Mucosa of descending colon (tissue), 3 donors: ENCODE measurements around the gene ENPP7. TPM values are rescaled to one million over a fixed set of nuclear protein-coding genes. Genes with fewer than 3 reads are reported as not detected.

ENCODE experiments used
- ATAC-seq: fragments of 200-7000 bp; cut with Tn5 transposase; one replicate; pipeline ENCODE4 v1.9.1; 2020; ENCODE audit warnings: mild to moderate bottlenecking, moderate library complexity
- DNase-seq, 3 donors: peaks; one replicate each; pipeline ENCODE4 v3.0.0-alpha.2; 2020
- H3K36me3 ChIP-seq: fragments of 200-600 bp; one replicate; pipeline ENCODE4 v1.8.0; 2021; ENCODE audit warnings: low read depth, mild to moderate bottlenecking
- H3K4me1 ChIP-seq: fragments of 200-600 bp; one replicate; pipeline ENCODE4 v1.8.0; 2021; ENCODE audit warnings: low read depth, mild to moderate bottlenecking
- H3K4me3 ChIP-seq: fragments of 200-600 bp; one replicate; pipeline ENCODE4 v1.8.0; 2021; ENCODE audit warnings: mild to moderate bottlenecking
- H3K9me3 ChIP-seq: fragments of 200-600 bp; one replicate; pipeline ENCODE4 v1.8.0; 2021; ENCODE audit warnings: mild to moderate bottlenecking
- CTCF ChIP-seq: fragments of 200-600 bp; IDR thresholded peaks from one replicate; pipeline ENCODE4 v1.8.0; 2022; ENCODE audit warnings: antibody characterized with exemption, mild to moderate bottlenecking
- intact Hi-C, 2 donors: fragments of 100-400 bp; cut with DNase I in 1 of 2; cut with micrococcal nuclease in 1 of 2; formaldehyde crosslinking; loops; one replicate each; pipeline versions ENCODE4 v1.11.0 to v1.11.1; 2022; cut with DNase I, micrococcal nuclease
- total RNA-seq, 3 donors: library from RNA; stranded (reverse); fragmentation: NEBNext Ultra II Directional in 2 of 3; extraction: Animal tissue kit (Norgen Biotek cat#: 25700) in 2 of 3; gene quantifications; one replicate each; pipeline versions ENCODE4 v1.2.1 to v1.2.4, GENCODE V29; 2021 to 2023
- donor health status: DM: no; HTN: no; CAD: no; lungs with moderate emphysema.
- donor health status: DM: no; HTN: no; CAD: no.
- donor health status: DM: no; HTN: yes; CAD: no.

Gene ENPP7
- total RNA-seq, 3 donors from 2014 or later, result not detected

- Histone ChIP-seq H3K36me3 (no peaks in the 10 kb centered on the region), H3K9me3 (no peaks in the 10 kb centered on the region), H3K4me1 (peaks cover 7% of the 10 kb centered on the region), H3K4me3 (no peak overlapping the region)
- TF ChIP-seq CTCF, result no peak
- intact Hi-C loops, result no loop called here
- ATAC-seq, result no peak
- no peak for DNase-seq
Measured at GRCh38 chr17:79785900-79786810, 55.4 kb downstream of the ENPP7 start.

GRCh38 chr17:79786930-79787643 is 56.3 kb downstream of the ENPP7 start:
- no peak for ATAC-seq
- TF ChIP-seq CTCF, result no peak
- no peak overlapping the region for H3K4me3 ChIP-seq
- H3K4me1 ChIP-seq, result peaks cover 7% of the 10 kb centered on the region
- H3K36me3 ChIP-seq, result no peaks in the 10 kb centered on the region
- intact Hi-C loops, result no loop called here
- DNase-seq, result peak in 1 of 3 donors; percentile 14
- H3K9me3 ChIP-seq, result no peaks in the 10 kb centered on the region

- H3K36me3 ChIP-seq, result no peaks in the 10 kb centered on the region
- DNase-seq (no peak), ATAC-seq (no peak)
- intact Hi-C loops, result no loop called here
- H3K4me3 ChIP-seq, result no peak overlapping the region
- no peak for TF ChIP-seq CTCF
- H3K4me1 ChIP-seq, result peaks cover 13% of the 10 kb centered on the region
- no peaks in the 10 kb centered on the region for H3K9me3 ChIP-seq
Measured at GRCh38 chr17:79788455-79788854, 57.7 kb downstream of the ENPP7 start.

GRCh38 chr17:79788989-79789942 is 58.5 kb downstream of the ENPP7 start:
- ATAC-seq (no peak), DNase-seq (peak in 1 of 3 donors; percentile 9)
- Histone ChIP-seq H3K36me3 (no peaks in the 10 kb centered on the region), H3K4me3 (no peak overlapping the region), H3K9me3 (no peaks in the 10 kb centered on the region), H3K4me1 (peaks cover 13% of the 10 kb centered on the region)
- intact Hi-C loops, result no loop called here
- TF ChIP-seq CTCF, result no peak
